GM12874 (cell line): Measurements from ENCODE around the gene SLC17A9.

Experiments used
- TF ChIP-seq, protein P1 (sequence below): IDR thresholded peaks from 2 replicates; pipeline ENCODE4 v1.5.1; 2011; ENCODE audit warnings: low read depth, mild to moderate bottlenecking, control low read depth, low read length, moderate library complexity; ENCODE audit not compliant: insufficient read depth

SLC17A9 gene

DNA sequence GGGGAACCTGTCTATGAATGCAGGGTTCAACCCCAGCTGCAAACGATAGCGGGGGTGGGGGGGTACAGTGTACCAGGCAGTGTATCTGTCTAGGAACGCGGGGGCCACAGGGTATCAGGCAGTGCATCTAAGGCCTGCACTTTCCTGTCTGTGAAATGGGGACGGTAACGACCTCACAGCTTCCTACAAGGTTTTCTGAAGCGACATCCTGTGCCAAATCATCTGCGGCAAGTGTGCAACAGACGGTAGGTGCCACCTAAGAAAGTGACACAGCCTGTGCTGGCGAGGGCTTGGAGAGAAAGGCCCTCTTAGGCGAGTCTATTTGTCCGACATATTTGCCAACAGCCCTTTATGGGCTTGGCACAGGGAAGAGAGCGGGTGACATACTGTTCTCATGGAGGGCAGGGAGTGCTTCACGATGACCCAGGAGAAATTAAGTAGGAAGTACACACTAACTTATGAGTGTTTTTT lies 30.0 kb upstream of the SLC17A9 start:
- TF ChIP-seq, protein P1, sequence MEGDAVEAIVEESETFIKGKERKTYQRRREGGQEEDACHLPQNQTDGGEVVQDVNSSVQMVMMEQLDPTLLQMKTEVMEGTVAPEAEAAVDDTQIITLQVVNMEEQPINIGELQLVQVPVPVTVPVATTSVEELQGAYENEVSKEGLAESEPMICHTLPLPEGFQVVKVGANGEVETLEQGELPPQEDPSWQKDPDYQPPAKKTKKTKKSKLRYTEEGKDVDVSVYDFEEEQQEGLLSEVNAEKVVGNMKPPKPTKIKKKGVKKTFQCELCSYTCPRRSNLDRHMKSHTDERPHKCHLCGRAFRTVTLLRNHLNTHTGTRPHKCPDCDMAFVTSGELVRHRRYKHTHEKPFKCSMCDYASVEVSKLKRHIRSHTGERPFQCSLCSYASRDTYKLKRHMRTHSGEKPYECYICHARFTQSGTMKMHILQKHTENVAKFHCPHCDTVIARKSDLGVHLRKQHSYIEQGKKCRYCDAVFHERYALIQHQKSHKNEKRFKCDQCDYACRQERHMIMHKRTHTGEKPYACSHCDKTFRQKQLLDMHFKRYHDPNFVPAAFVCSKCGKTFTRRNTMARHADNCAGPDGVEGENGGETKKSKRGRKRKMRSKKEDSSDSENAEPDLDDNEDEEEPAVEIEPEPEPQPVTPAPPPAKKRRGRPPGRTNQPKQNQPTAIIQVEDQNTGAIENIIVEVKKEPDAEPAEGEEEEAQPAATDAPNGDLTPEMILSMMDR = no peak

- TF ChIP-seq, protein P1 = no peak
These were observed 28.7 kb upstream of the SLC17A9 start for GRCh38 chr20:62923669-62924441.

- TF ChIP-seq, protein P1 = no peak
These were observed 27.9 kb upstream of the SLC17A9 start for GRCh38 chr20:62924442-62925075.

DNA sequence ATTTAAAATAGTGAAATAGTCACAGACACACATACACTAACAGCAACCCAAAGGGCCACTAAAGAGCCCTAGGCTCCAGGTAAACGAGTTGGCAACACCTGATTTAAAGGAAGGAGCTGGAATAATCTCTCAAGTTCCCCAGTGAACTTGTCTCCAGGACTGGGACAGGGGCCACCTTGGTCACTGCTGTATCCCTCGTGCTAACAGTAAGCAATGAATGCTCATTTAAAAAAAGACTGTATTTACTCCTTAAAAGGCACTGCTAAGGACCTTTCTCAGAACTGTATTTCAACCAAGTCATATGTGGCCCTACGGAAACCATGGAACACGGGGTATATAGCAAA lies 27.5 kb upstream of the SLC17A9 start:
- TF ChIP-seq, protein P1 = no peak

GRCh38 chr20:62925420-62926228 lies 26.9 kb upstream of the SLC17A9 start:
- TF ChIP-seq, protein P1 = no peak

DNA sequence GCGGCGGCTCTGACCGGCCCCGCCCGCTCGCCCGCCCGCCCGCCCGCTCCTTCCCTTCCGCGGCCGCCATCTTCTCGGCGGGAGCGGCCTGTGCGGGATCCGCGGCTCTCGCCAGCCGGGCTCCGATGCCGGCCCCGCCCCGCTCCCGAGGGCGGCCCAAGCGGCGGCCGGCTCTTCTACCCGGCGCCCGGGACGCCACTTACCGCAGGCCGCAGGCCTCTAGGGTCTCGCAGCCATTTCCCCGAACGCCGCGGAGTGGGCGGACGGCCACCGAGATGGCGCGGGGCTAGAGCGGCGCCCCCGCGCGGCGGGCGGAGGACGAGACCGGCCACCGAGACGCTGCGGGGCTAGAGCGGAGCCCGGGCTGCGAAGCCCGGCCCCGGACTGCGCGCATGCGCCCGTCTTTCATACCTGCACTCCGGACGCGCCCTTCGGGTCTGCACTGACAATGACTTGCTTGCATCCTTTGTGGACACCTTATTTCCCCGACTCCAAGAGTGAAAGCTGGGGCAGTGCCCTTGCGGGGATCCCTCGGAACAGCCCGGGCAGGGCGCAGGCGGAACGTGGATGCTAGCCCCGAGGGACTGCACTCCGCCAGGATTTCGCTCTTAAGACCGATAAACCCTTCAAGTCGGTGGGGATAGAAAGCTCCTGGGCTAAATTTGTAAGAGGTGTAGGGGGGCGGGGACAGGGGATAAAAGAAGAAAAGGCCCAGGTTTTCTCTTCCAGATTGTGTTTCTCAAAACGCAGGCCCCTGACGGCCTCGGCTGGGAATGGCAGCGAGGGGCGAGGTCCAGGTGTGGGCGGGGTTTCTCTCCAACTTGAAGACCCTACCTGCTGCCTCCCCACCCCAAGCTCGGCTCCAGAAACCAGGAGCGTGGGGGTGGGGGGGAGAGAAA lies 26.0 kb upstream of the SLC17A9 start, which contains the start of gene DIDO1:
DIDO1 (minus strand) TSS at position 277 of the 899 bp plus-strand sequence.
- TF ChIP-seq, protein P1 = peak; percentile 63; the same call in 1 of the 2 replicates
